HepG2 (cell line): ENCODE results near the gene GAL3ST2. TPM values are rescaled to one million over a fixed set of nuclear protein-coding genes. Genes with fewer than 3 reads are reported as not detected.

Experiments
- ATF7-NPFF ChIP-seq: sonication (generic); formaldehyde crosslinking; IDR thresholded peaks from 2 replicates; pipeline ENCODE4 v1.8.1; 2023; ENCODE audit warnings: mild to moderate bottlenecking, low read depth, missing genetic modification reagents, moderate library complexity
- GABPA ChIP-seq, 2 experiments: IDR thresholded peaks; 2 replicates each; pipeline ENCODE4 v1.6.1; 2011 to 2016; ENCODE audit warnings: low read depth in 2 of 2, low read length in 1 of 2, missing biosample characterization in 1 of 2, missing genetic modification characterization in 1 of 2
- ISX ChIP-seq: sonication (generic); formaldehyde crosslinking; conservative IDR thresholded peaks from 2 replicates; pipeline ENCODE4 v1.5.0; 2020; ENCODE audit warnings: missing genetic modification reagents
- NR2F1 ChIP-seq, 2 experiments: fragments of 450-650 bp in 1 of 2; formaldehyde crosslinking in 1 of 2; IDR thresholded peaks; 2 replicates each; pipeline versions ENCODE4 v1.5.0 to v1.6.1; 2016 to 2020; ENCODE audit warnings: mild to moderate bottlenecking in 1 of 2, missing compliant biosample characterization in 1 of 2, missing genetic modification reagents in 1 of 2, moderate library complexity in 1 of 2
- PITX1 ChIP-seq: sonication (generic); formaldehyde crosslinking; IDR thresholded peaks from 2 replicates; pipeline ENCODE4 v1.5.1; 2020; ENCODE audit warnings: mild to moderate bottlenecking, missing genetic modification reagents
- RBAK ChIP-seq: sonication (generic); formaldehyde crosslinking; IDR thresholded peaks from 2 replicates; pipeline ENCODE4 v1.5.1; 2020; ENCODE audit warnings: mild to moderate bottlenecking, missing genetic modification reagents
- RBM39 ChIP-seq: fragments of 200-400 bp; formaldehyde crosslinking; IDR thresholded peaks from one replicate; pipeline ENCODE4 v1.6.1; 2018; ENCODE audit warnings: antibody characterized with exemption, mild to moderate bottlenecking, low read depth, low read length; ENCODE audit not compliant: poor library complexity, severe bottlenecking
- SNAPC2 ChIP-seq: sonication (generic); formaldehyde crosslinking; IDR thresholded peaks from 2 replicates; pipeline ENCODE4 v1.8.1; 2022; ENCODE audit warnings: mild to moderate bottlenecking, missing genetic modification reagents
- TAF1 ChIP-seq: sonication (generic); formaldehyde crosslinking; IDR thresholded peaks from 2 replicates; pipeline ENCODE4 v1.4.0; 2020; ENCODE audit warnings: missing genetic modification reagents
- TAF15 ChIP-seq: fragments of 200-400 bp; formaldehyde crosslinking; IDR thresholded peaks from one replicate; pipeline ENCODE4 v1.6.1; 2018; ENCODE audit warnings: mild to moderate bottlenecking, low read depth, low read length; ENCODE audit not compliant: poor library complexity, severe bottlenecking
- ZNF10 ChIP-seq: sonication (generic); formaldehyde crosslinking; IDR thresholded peaks from 2 replicates; pipeline ENCODE4 v1.4.0; 2020; ENCODE audit warnings: mild to moderate bottlenecking, low read depth, missing genetic modification reagents, borderline replicate concordance
- ZNF333 ChIP-seq: sonication (generic); formaldehyde crosslinking; IDR thresholded peaks from 2 replicates; pipeline ENCODE4 v1.4.0; 2020; ENCODE audit warnings: mild to moderate bottlenecking, missing genetic modification reagents, borderline replicate concordance
- ZNF589 ChIP-seq: sonication (generic); formaldehyde crosslinking; conservative IDR thresholded peaks from 2 replicates; pipeline ENCODE4 v1.8.0; 2022; ENCODE audit warnings: mild to moderate bottlenecking, moderate library complexity, missing genetic modification reagents
- ZNF816 ChIP-seq: sonication (generic); formaldehyde crosslinking; IDR thresholded peaks from 2 replicates; pipeline ENCODE4 v1.8.0; 2022; ENCODE audit warnings: missing genetic modification reagents, mild to moderate bottlenecking, borderline replicate concordance
- ZNF850 ChIP-seq: sonication (generic); formaldehyde crosslinking; conservative IDR thresholded peaks from 2 replicates; pipeline ENCODE4 v1.9.0; 2021; ENCODE audit warnings: mild to moderate bottlenecking, missing genetic modification reagents
- ZSCAN12 ChIP-seq: sonication (generic); formaldehyde crosslinking; IDR thresholded peaks from 2 replicates; pipeline ENCODE4 v1.9.0; 2021; ENCODE audit warnings: mild to moderate bottlenecking, missing genetic modification reagents
- polyA plus RNA-seq, 8 experiments: library from polyadenylated mRNA; depleted of rRNA in 3 of 8; stranded (reverse) in 7 of 8; unstranded in 1 of 8; fragments of >200 nt; fragmentation: Illumina TruSeq in 4 of 8; extraction: Trizol in 4 of 8; gene quantifications; 2 replicates each; pipeline versions ENCODE4 v1.2.1 to v1.2.3, GENCODE V29; 2011 to 2016; ENCODE audit warnings: low read depth in 4 of 8, missing spikeins in 1 of 8, mixed read lengths in 1 of 8; ENCODE audit not compliant: insufficient read depth in 1 of 8
- total RNA-seq, 5 experiments: library from RNA; depleted of rRNA; stranded (reverse); fragments of >200 nt; fragmentation: Illumina TruSeq; extraction: Trizol; gene quantifications; 2 replicates each; pipeline ENCODE4 v1.2.3, GENCODE V29; 2016; ENCODE audit warnings: low read depth in 1 of 5
- TF ChIP-seq, protein P1 (sequence below): IDR thresholded peaks from 2 replicates; pipeline ENCODE4 v1.6.1; 2012; ENCODE audit warnings: low read depth, low read length, improper control_type of control experiment
- TF ChIP-seq, protein P2 (sequence below): IDR thresholded peaks from 2 replicates; pipeline ENCODE4 v1.6.1; 2016
- TF ChIP-seq, protein P3 (sequence below): sonication (generic); formaldehyde crosslinking; conservative IDR thresholded peaks from 2 replicates; pipeline ENCODE4 v1.8.0; 2022; ENCODE audit warnings: mild to moderate bottlenecking, moderate library complexity, missing genetic modification reagents
- TF ChIP-seq, protein P4 (sequence below): sonication (generic); formaldehyde crosslinking; IDR thresholded peaks from 2 replicates; pipeline ENCODE4 v1.4.0; 2020; ENCODE audit warnings: missing genetic modification reagents
- TF ChIP-seq, protein P5 (sequence below): sonication (generic); formaldehyde crosslinking; IDR thresholded peaks from 2 replicates; pipeline ENCODE4 v1.8.0; 2023; ENCODE audit warnings: mild to moderate bottlenecking, missing genetic modification reagents

GAL3ST2 gene
- total and polyA plus RNA-seq, 2 of the 13 experiments (the other 11 are each of a cell fraction or from before 2014, with no cell fraction given): 0.17 to 0.20 TPM

DNA sequence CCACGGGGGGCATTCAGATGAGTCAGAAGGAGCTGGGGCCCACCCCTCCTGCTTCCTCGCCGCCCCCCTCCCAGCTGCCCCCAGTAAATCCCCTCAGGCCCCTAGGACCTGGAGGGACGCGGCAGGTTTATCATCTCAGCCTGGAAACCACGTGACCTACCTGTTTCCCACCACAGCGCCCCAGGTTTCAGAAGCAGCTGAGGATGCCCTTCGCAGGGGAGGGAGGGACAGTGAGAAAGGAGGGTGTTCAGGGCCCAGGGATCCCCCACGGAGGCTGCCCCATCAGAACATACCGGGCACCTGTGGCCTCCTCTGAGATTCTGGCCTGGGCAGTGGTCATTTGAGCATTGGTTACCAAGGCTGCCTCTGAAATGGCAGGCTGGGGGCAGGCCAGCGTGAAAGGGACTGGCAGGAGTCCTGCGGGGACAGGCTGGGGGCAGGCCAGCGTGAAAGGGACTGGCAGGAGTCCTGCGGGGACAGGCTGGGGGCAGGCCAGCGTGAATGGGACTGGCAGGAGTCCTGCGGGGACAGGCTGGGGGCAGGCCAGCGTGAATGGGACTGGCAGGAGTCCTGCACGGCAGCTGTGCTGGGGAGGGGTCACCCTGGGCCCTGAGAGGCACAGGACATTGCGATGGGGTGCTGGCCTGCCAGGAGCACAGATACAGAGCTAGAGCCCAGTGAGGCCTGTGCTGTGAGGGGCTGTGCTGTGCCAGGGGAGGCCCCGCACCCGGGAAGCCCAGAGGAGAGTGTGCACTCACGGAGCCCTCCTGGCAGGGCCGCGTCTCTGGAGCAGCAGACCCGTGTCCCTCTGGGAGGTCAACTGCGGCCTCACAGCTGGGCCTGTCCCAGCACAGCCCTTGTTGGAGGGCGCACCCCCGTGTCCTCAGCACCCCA, 33.9 kb downstream of the GAL3ST2 start (continued):
- TF ChIP-seq ZNF850 (CRISPR knock-in tag): no peak
- no peak for TF ChIP-seq GABPA (IDR thresholded peaks at IDR 0.05; ENCODE audit: low read depth, low read length)
- no peak for TF ChIP-seq GABPA (CRISPR knock-in tag; IDR thresholded peaks at IDR 0.05; ENCODE audit: low read depth)
- TF ChIP-seq, protein P1, sequence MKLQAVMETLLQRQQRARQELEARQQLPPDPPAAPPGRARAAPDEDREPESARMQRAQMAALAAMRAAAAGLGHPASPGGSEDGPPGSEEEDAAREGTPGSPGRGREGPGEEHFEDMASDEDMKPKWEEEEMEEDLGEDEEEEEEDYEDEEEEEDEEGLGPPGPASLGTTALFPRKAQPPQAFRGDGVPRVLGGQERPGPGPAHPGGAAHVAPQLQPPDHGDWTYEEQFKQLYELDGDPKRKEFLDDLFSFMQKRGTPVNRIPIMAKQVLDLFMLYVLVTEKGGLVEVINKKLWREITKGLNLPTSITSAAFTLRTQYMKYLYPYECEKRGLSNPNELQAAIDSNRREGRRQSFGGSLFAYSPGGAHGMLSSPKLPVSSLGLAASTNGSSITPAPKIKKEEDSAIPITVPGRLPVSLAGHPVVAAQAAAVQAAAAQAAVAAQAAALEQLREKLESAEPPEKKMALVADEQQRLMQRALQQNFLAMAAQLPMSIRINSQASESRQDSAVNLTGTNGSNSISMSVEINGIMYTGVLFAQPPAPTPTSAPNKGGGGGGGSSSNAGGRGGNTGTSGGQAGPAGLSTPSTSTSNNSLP: no peak
- TF ChIP-seq, protein P2, sequence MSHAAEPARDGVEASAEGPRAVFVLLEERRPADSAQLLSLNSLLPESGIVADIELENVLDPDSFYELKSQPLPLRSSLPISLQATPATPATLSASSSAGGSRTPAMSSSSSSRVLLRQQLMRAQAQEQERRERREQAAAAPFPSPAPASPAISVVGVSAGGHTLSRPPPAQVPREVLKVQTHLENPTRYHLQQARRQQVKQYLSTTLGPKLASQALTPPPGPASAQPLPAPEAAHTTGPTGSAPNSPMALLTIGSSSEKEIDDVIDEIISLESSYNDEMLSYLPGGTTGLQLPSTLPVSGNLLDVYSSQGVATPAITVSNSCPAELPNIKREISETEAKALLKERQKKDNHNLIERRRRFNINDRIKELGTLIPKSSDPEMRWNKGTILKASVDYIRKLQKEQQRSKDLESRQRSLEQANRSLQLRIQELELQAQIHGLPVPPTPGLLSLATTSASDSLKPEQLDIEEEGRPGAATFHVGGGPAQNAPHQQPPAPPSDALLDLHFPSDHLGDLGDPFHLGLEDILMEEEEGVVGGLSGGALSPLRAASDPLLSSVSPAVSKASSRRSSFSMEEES (CRISPR knock-in tag): no peak
- TF ChIP-seq SNAPC2 (CRISPR knock-in tag): no peak
- no peak for TF ChIP-seq ZSCAN12 (CRISPR knock-in tag)
- TF ChIP-seq TAF1 (CRISPR knock-in tag): no peak
- TF ChIP-seq, protein P3, sequence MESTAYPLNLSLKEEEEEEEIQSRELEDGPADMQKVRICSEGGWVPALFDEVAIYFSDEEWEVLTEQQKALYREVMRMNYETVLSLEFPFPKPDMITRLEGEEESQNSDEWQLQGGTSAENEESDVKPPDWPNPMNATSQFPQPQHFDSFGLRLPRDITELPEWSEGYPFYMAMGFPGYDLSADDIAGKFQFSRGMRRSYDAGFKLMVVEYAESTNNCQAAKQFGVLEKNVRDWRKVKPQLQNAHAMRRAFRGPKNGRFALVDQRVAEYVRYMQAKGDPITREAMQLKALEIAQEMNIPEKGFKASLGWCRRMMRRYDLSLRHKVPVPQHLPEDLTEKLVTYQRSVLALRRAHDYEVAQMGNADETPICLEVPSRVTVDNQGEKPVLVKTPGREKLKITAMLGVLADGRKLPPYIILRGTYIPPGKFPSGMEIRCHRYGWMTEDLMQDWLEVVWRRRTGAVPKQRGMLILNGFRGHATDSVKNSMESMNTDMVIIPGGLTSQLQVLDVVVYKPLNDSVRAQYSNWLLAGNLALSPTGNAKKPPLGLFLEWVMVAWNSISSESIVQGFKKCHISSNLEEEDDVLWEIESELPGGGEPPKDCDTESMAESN (CRISPR knock-in tag): 0 out of 2 replicates have a peak, but pooled peaks have one; percentile 46
- no peak for TF ChIP-seq ZNF333
- no peak for TF ChIP-seq RBM39
- no peak for TF ChIP-seq TAF15
- no peak for TF ChIP-seq RBAK (CRISPR knock-in tag)
- no peak for TF ChIP-seq NR2F1 (CRISPR knock-in tag; IDR thresholded peaks at IDR 0.05)
- TF ChIP-seq ZNF589 (CRISPR knock-in tag): no peak
- peak; percentile 37; the same call in 1 of the 2 replicates for TF ChIP-seq ATF7-NPFF (CRISPR knock-in tag)
- no peak for TF ChIP-seq PITX1 (CRISPR knock-in tag)
- no peak for TF ChIP-seq ZNF10 (CRISPR knock-in tag)
- TF ChIP-seq, protein P4, sequence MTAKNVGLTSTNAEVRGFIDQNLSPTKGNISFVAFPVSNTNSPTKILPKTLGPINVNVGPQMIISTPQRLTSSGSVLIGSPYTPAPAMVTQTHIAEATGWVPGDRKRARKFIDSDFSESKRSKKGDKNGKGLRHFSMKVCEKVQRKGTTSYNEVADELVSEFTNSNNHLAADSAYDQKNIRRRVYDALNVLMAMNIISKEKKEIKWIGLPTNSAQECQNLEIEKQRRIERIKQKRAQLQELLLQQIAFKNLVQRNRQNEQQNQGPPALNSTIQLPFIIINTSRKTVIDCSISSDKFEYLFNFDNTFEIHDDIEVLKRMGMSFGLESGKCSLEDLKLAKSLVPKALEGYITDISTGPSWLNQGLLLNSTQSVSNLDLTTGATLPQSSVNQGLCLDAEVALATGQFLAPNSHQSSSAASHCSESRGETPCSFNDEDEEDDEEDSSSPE (CRISPR knock-in tag): no peak
- TF ChIP-seq ZNF816 (CRISPR knock-in tag): no peak
- no peak for TF ChIP-seq ISX (CRISPR knock-in tag)
- TF ChIP-seq, protein P5, sequence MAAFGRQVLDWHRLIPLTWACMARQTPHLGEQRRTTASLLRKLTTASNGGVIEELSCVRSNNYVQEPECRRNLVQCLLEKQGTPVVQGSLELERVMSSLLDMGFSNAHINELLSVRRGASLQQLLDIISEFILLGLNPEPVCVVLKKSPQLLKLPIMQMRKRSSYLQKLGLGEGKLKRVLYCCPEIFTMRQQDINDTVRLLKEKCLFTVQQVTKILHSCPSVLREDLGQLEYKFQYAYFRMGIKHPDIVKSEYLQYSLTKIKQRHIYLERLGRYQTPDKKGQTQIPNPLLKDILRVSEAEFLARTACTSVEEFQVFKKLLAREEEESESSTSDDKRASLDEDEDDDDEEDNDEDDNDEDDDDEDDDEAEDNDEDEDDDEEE (CRISPR knock-in tag): 0 out of 2 replicates have a peak, but pooled peaks have one; percentile 55
